Cardiac muscle cell (in vitro differentiated cells and primary cell): ENCODE results near the gene RNU11. TPM values are rescaled to one million over a fixed set of nuclear protein-coding genes. Genes with fewer than 3 reads are reported as not detected.
A peak's percentile ranks its signal among the peaks of the same experiment; 100 is the strongest.
"Not testable (repeated sequence)": the region's sequence is repeated elsewhere in the genome, so short reads cannot be mapped to it uniquely, and the experiment has no call there.

Experiments
- DNase-seq, 2 donors: peaks; one replicate each; pipeline versions ENCODE4 v3.0.0 to v3.0.0-alpha.2; 2010 to 2017; ENCODE audit warnings: low read depth in 1 of 2, low spot score in 1 of 2
- H3K27ac ChIP-seq: fragments of 200-600 bp; sonication (generic); 2 replicates; pipeline ENCODE4 v1.5.1; 2016
- H3K27me3 ChIP-seq: fragments of 200-600 bp; sonication (generic); 2 replicates; pipeline ENCODE4 v1.6.0; 2016; ENCODE audit warnings: control low read depth
- H3K36me3 ChIP-seq: fragments of 200-600 bp; sonication (generic); 2 replicates; pipeline ENCODE4 v1.5.1; 2016; ENCODE audit warnings: control low read depth
- H3K4me1 ChIP-seq: fragments of 200-600 bp; sonication (generic); 2 replicates; pipeline ENCODE4 v1.8.1; 2017; ENCODE audit warnings: low read depth, mild to moderate bottlenecking, mixed run types
- H3K4me3 ChIP-seq: fragments of 200-600 bp; sonication (generic); 2 replicates; pipeline ENCODE4 v1.5.1; 2016; ENCODE audit warnings: mild to moderate bottlenecking
- H3K9me3 ChIP-seq: fragments of 200-600 bp; sonication (generic); 2 replicates; pipeline ENCODE4 v1.5.1; 2017; ENCODE audit warnings: low read depth, mild to moderate bottlenecking, control low read depth
- polyA plus RNA-seq: library from polyadenylated mRNA; unstranded; fragments of >200 nt; fragmentation: Nextera tagmentation; extraction: Ambion mirVana; gene quantifications from 2 replicates; pipeline ENCODE4 v1.2.1, GENCODE V29; 2016
- total RNA-seq: library from RNA; depleted of rRNA; stranded (reverse); fragments of >200 nt; gene quantifications from 2 replicates; pipeline ENCODE4 v1.2.3, GENCODE V29; 2016
- TF ChIP-seq, protein P1 (sequence below): IDR thresholded peaks from 2 replicates; pipeline ENCODE4 v1.5.1; 2012; ENCODE audit warnings: low read depth, mild to moderate bottlenecking, low read length

RNU11 gene
- total and polyA plus RNA-seq, 2 experiments from 2014 or later = not detected

DNA sequence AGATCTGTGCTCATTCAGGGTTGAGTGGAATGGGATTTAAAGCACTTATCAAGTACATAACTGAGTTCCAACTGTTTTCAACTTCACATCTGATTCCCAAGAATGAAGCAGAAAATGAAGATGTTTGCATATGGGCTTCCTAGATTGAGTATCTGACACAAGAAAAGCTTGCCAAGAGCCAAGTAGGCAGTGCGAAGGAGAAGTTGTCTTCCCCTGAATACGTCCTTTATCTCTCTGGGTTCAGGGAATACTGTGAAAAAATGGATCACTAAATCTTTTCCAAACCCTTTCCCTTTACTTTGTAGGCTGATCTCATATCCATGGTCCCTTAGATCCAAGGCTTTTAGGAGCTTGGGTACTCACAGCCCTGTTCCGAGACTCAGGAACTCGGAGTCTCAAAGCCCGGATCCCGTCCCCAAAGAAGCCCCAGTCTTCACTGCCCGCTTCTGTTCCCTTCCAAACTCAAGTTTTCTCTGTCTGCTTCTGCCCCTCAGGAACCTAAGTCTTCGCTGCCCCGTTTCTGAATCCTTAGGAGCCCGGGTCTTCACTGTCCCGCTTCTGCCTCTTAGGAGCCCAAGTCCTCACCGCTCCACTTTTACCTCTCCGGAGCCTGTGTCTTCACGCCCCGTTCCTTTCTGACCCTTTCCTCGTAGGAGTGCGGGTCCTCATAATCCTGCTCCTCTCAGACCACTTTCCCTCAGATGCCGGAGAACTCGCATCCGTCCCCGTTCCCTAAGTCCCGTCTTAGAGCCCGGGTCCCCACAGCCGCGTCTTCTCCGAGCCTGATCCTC lies 6.1 kb upstream of the RNU11 start:
- DNase-seq = peak; percentile 6 to 44
- peak overlapping the region; percentile 90 for H3K4me3 ChIP-seq
- TF ChIP-seq, protein P1, sequence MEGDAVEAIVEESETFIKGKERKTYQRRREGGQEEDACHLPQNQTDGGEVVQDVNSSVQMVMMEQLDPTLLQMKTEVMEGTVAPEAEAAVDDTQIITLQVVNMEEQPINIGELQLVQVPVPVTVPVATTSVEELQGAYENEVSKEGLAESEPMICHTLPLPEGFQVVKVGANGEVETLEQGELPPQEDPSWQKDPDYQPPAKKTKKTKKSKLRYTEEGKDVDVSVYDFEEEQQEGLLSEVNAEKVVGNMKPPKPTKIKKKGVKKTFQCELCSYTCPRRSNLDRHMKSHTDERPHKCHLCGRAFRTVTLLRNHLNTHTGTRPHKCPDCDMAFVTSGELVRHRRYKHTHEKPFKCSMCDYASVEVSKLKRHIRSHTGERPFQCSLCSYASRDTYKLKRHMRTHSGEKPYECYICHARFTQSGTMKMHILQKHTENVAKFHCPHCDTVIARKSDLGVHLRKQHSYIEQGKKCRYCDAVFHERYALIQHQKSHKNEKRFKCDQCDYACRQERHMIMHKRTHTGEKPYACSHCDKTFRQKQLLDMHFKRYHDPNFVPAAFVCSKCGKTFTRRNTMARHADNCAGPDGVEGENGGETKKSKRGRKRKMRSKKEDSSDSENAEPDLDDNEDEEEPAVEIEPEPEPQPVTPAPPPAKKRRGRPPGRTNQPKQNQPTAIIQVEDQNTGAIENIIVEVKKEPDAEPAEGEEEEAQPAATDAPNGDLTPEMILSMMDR = no peak
- peaks cover 13% of the 10 kb centered on the region for H3K4me1 ChIP-seq
- H3K9me3 ChIP-seq = no peaks in the 10 kb centered on the region
- H3K27me3 ChIP-seq = no peaks in the 10 kb centered on the region
- peak overlapping the region; percentile 91 for H3K27ac ChIP-seq
- H3K36me3 ChIP-seq = no peaks in the 10 kb centered on the region

DNA sequence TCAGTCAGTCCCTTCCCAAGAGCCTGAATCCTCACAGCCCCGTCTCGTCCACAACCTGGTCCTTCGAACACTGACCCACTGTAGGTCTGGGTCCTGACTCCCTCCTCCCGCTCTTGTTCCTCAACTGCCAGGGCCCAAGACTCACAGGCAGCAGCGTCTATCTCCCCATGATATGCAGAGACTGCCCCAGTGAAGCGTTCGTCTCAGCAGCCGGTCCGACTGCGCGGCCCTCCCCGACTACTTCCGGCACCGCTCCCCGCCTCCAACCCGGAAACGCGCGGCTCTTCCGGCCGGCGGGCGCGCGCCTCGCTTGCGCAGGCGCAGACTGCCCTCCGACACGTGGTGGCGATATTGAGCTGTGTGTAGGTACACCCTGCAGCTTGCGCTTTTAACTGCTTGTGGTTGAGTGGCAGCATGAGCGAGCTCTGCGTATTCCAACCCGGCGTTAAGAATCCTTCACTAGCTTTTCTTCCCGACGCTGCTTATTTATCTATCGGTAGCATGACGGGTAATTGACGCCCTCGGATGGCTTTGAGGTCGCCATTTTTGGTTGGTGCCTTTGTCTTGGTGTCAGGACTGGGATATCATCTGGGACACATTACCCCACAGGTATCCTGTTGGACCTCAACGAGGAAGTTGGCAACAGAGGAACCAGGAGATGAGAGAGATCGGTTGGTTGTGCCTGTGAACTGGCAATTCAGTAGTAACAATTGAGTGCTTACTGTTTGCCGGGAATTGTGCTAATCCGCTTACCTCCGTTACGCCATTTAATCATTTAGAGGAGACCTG lies 5.4 kb upstream of the RNU11 start, which contains the start of gene TAF12:
TAF12 (minus strand) TSS at position 221 of the 789 bp plus-strand sequence. CDS start 20,986 bp downstream, outside the sequence.
- peak within 1 kb of the TSS; percentile 91 for H3K27ac ChIP-seq
- H3K9me3 ChIP-seq = no peaks in the 10 kb centered on the region
- DNase-seq = peak; percentile 95 to 97
- no peaks in the 10 kb centered on the region for H3K36me3 ChIP-seq
- H3K4me3 ChIP-seq = peak within 1 kb of the TSS; percentile 90
- peaks cover 18% of the 10 kb centered on the region for H3K4me1 ChIP-seq
- H3K27me3 ChIP-seq = no peaks in the 10 kb centered on the region
- TF ChIP-seq, protein P1 = peak; percentile 44

DNA sequence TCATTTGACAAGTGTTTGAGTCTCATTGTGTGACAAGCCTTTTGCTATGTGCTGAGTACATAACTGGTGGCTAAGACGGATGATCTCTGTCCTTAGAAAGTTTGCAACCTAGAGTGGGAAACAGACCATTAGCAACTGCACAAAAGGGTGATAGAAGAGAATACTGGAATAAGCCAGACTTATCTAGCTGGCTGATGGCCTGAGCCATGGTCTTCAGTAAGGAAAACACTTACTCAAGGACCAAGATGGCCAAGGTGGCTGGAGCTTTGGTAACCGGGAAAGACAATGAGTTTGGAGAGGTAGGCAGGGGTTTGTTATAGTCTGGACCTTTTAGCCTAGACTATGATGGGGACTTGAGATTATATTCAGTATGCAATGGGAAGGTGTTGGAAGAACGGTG lies 3.9 kb upstream of the RNU11 start:
- no peak for DNase-seq
- H3K27ac ChIP-seq = peak overlapping the region; percentile 91
- TF ChIP-seq, protein P1 = no peak
- H3K4me1 ChIP-seq = peaks cover 18% of the 10 kb centered on the region
- H3K27me3 ChIP-seq = no peaks in the 10 kb centered on the region
- H3K9me3 ChIP-seq = no peaks in the 10 kb centered on the region
- H3K4me3 ChIP-seq = no peak overlapping the region
- H3K36me3 ChIP-seq = no peaks in the 10 kb centered on the region

DNA sequence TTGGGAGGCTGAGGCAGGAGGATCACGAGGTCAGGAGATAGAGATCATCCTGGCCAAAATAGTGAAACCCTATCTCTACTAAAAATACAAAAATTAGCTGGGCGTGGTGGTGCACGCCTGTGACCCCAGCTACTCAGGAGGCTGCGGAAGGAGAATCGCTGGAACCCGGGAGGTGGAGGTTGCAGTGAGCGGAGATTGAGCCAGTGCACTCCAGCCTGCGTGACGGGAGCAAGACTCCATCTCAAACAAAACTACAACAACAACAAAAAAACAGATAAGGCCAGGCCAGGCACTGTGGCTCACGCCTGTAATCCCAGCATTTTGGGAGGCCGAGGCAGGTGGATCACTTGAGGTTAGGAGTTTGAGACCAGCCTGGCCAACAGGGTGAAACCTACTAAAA lies 3.0 kb upstream of the RNU11 start:
- not testable (repeated sequence) for DNase-seq, H3K9me3 ChIP-seq, H3K27ac ChIP-seq, H3K36me3 ChIP-seq, H3K27me3 ChIP-seq, H3K4me3 ChIP-seq
- H3K4me1 ChIP-seq = peaks cover 18% of the 10 kb centered on the region

DNA sequence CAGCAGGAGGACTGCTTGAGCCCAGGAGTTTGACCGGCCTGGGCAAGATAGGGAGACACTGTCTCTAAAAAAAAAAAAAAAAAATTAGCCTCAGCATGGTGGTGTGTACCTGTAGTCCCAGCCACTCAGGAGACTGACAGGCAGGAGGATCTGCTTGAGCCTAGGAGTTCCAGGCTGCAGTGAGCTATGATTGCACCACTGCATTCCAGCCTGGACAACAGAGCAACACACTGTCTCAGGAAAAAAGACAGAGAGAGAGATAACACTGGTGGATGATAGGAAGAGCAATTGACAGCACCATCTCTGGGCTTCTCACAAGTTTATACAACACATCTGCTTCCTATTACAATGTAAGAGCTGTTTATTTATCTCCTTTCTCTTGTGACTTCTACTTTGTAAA lies 2.4 kb upstream of the RNU11 start:
- H3K9me3 ChIP-seq = no peaks in the 10 kb centered on the region
- no peak overlapping the region for H3K4me3 ChIP-seq
- peaks cover 18% of the 10 kb centered on the region for H3K4me1 ChIP-seq
- TF ChIP-seq, protein P1 = no peak
- H3K27me3 ChIP-seq = no peaks in the 10 kb centered on the region
- no peaks in the 10 kb centered on the region for H3K36me3 ChIP-seq
- DNase-seq = peak in 1 of 2 donors; percentile 19
- peak overlapping the region; percentile 49 for H3K27ac ChIP-seq

DNA sequence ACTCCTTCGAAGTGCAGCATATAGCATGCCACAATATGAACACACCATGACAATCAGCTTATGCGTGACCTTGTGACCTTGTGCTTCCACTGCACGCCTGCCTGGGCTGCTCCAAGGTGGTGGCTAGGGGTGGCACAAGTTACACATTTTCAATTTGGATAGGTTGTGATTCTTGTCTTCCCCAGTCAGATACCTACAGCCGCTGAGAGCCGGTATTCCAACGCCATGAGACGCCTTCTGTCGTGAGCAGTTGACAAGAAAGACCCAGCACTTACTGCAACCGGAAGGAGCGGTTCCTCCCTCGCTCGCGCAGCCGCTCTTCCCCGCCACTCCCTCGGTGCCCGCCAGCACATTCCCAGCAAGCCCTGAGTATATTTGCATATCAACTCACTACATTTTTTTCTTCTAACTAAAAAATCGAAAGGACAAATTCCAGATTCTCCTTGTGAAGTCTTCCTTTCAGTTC lies 359 bp upstream of the RNU11 start:
- H3K4me3 ChIP-seq = peak overlapping the region; percentile 21
- H3K36me3 ChIP-seq = no peaks in the 10 kb centered on the region
- no peaks in the 10 kb centered on the region for H3K9me3 ChIP-seq
- H3K27me3 ChIP-seq = no peaks in the 10 kb centered on the region
- peak overlapping the region; percentile 98 for H3K27ac ChIP-seq
- peaks cover 12% of the 10 kb centered on the region for H3K4me1 ChIP-seq
- TF ChIP-seq, protein P1 = no peak
- peak; percentile 91 to 96 for DNase-seq

DNA sequence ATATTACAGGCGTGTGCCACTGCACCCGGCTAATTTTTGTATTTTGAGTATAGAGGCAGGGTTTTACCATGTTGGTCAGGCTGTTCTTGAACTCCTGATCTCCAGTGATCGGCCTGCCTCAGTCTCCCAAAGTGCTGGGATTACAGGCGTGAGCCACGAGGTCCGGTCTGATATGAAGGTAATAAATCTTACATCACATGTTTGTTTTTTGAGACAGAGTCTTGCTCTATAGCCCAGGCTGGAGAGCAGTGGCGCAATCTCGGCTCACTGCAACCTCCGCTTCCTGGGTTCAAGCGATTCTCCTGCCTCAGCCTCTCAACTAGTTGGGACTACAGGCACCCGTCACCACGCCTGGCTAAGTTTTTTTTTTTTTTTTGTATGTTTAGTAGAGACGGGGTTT lies 4.7 kb downstream of the RNU11 start:
- H3K27ac ChIP-seq, H3K4me3 ChIP-seq, H3K4me1 ChIP-seq, H3K36me3 ChIP-seq, H3K27me3 ChIP-seq, DNase-seq, H3K9me3 ChIP-seq: not testable (repeated sequence)
